ENCODE data around the gene GOSR1.
"Not testable (repeated sequence)": the region's sequence is repeated elsewhere in the genome, so short reads cannot be mapped to it uniquely, and the experiment has no call there.

Gene GOSR1

GRCh38 chr17:30575648-30576325, 98.6 kb downstream of the GOSR1 start:
- DNase-seq (ENCODE audit: low read depth in 2 of 2), result not testable (repeated sequence)

GRCh38 chr17:30576326-30576861, 99.2 kb downstream of the GOSR1 start:
- DNase-seq (ENCODE audit: low read depth in 2 of 2), result no peak

All from stimulated activated CD4-positive, alpha-beta T cell treated with anti-CD3 and anti-CD28 coated beads, Interleukin-4, amount 100 ng/mL, for 48 hours (primary cell).